GM12878 (cell line): ENCODE data around the gene PSIP1.

Experiments used
- ATF3 ChIP-seq: IDR thresholded peaks from 2 replicates; pipeline ENCODE4 v1.6.1; 2011; ENCODE audit warnings: low read depth, mild to moderate bottlenecking, low read length, moderate library complexity, borderline replicate concordance; ENCODE audit errors: extremely low read depth
- CTCF ChIP-seq, 3 experiments: IDR thresholded peaks in 2 of 3; conservative IDR thresholded peaks in 1 of 3; 2 replicates each; pipeline ENCODE4 v1.5.1; 2011; ENCODE audit warnings: low read depth in 3 of 3, low read length in 3 of 3, mild to moderate bottlenecking in 3 of 3, control low read depth in 2 of 3, moderate library complexity in 2 of 3, inconsistent platforms in 1 of 3, mixed read lengths in 1 of 3; ENCODE audit not compliant: control insufficient read depth in 2 of 3, insufficient read depth in 1 of 3; ENCODE audit errors: extremely low read depth in 1 of 3
- FOS ChIP-seq: IDR thresholded peaks from 3 replicates; pipeline ENCODE4 v1.6.1; 2011; ENCODE audit warnings: borderline replicate concordance; ENCODE audit not compliant: insufficient read length; ENCODE audit errors: extremely low read depth
- NFYB ChIP-seq: IDR thresholded peaks from 2 replicates; pipeline ENCODE4 v1.6.1; 2011; ENCODE audit warnings: low read depth, mild to moderate bottlenecking, low read length, improper control_type of control experiment, moderate library complexity; ENCODE audit not compliant: insufficient read depth
- PBX3 ChIP-seq: IDR thresholded peaks from 2 replicates; pipeline ENCODE4 v1.6.1; 2011; ENCODE audit warnings: mild to moderate bottlenecking, low read depth, low read length, moderate library complexity; ENCODE audit not compliant: insufficient replicate concordance
- RAD21 ChIP-seq: IDR thresholded peaks from 2 replicates; pipeline ENCODE4 v1.6.1; 2011; ENCODE audit warnings: mild to moderate bottlenecking, low read depth, low read length, moderate library complexity; ENCODE audit not compliant: insufficient read depth
- TAF1 ChIP-seq: IDR thresholded peaks from 2 replicates; pipeline ENCODE4 v1.6.1; 2011; ENCODE audit warnings: mild to moderate bottlenecking, low read depth, low read length, borderline replicate concordance
- ZNF217 ChIP-seq: fragments of 450-650 bp; IDR thresholded peaks from 2 replicates; pipeline ENCODE4 v1.6.1; 2017; ENCODE audit warnings: antibody characterized with exemption, mild to moderate bottlenecking
- ZSCAN29 ChIP-seq: fragments of 450-650 bp; IDR thresholded peaks from 2 replicates; pipeline ENCODE4 v1.6.1; 2017; ENCODE audit warnings: mild to moderate bottlenecking, moderate library complexity

GRCh38 chr9:15453956-15454355 lies 56.8 kb downstream of the PSIP1 start:
- TF ChIP-seq ZNF217 = no peak
- no peak for TF ChIP-seq CTCF (IDR thresholded peaks at IDR 0.05 in 2 of 3, conservative IDR thresholded peaks at IDR 0.05 in 1 of 3; ENCODE audit: control insufficient read depth in 2 of 3, extremely low read depth in 1 of 3, insufficient read depth in 1 of 3, low read depth in 3 of 3, low read length in 3 of 3)
- no peak for TF ChIP-seq ZSCAN29
- TF ChIP-seq NFYB = no peak
- TF ChIP-seq RAD21 = no peak
- TF ChIP-seq TAF1 = no peak
- no peak for TF ChIP-seq ATF3
- TF ChIP-seq FOS = no peak
- no peak for TF ChIP-seq PBX3
